ENCODE measurements around the gene FKBP15. TPM values are rescaled to one million over a fixed set of nuclear protein-coding genes. Genes with fewer than 3 reads are reported as not detected.

Gene FKBP15
- total and polyA plus RNA-seq, 2 of the 13 experiments (the other 11 are each of a cell fraction or from before 2014, with no cell fraction given) = 12.3 to 18.6 TPM

GRCh38 chr9:113255438-113255837, 34.4 kb upstream of the FKBP15 start (continued):
- no peak for TF ChIP-seq DMTF1 (CRISPR knock-in tag; IDR thresholded peaks at IDR 0.05)
- no peak for TF ChIP-seq ZSCAN29 (CRISPR knock-in tag; conservative IDR thresholded peaks at IDR 0.05)
- TF ChIP-seq MLX (CRISPR knock-in tag; IDR thresholded peaks at IDR 0.05) = no peak
- TF ChIP-seq DNMT3B (CRISPR knock-in tag; conservative IDR thresholded peaks at IDR 0.05) = no peak
- TF ChIP-seq YY1 (IDR thresholded peaks at IDR 0.05; ENCODE audit: insufficient read depth, insufficient replicate concordance, low read depth, low read length) = no peak
- TF ChIP-seq POLR2AphosphoS5 (IDR thresholded peaks at IDR 0.05; ENCODE audit: low read depth, low read length) = no peak
- TF ChIP-seq NFRKB (IDR thresholded peaks at IDR 0.05) = no peak

GRCh38 chr9:113254991-113255390, 33.9 kb upstream of the FKBP15 start:
- no peaks in the 10 kb centered on the region for H3K27me3 ChIP-seq (ENCODE audit: control insufficient read depth in 1 of 2, insufficient read depth in 2 of 2, low read length in 2 of 2)
- H3K36me3 ChIP-seq (replicated peaks in 1 of 2; ENCODE audit: control insufficient read depth in 1 of 2, insufficient read depth in 2 of 2, low read length in 2 of 2) = peaks cover 23 to 41% of the 10 kb centered on the region in 2 experiments
- in situ Hi-C loops (cut with HindIII; ENCODE audit: extremely low pct_ligation_motif_present, low pct_unique_long_range_greater_than_20kb) = no loop called here
- BruUV-seq (replicated peaks) = no TSS peak
- no peak for FAIRE-seq
- H3K4me3 ChIP-seq (replicated peaks in 1 of 3; ENCODE audit: insufficient read depth in 1 of 3, low read depth in 2 of 3, low read length in 3 of 3) = no peak overlapping the region
- H2AFZ ChIP-seq (ENCODE audit: low read length) = no peak overlapping the region
- H3K79me2 ChIP-seq (ENCODE audit: insufficient read depth, low read length) = peaks cover 18% of the 10 kb centered on the region
- H3K9me3 ChIP-seq (ENCODE audit: low read length) = no peaks in the 10 kb centered on the region
- intact Hi-C loops (cut with micrococcal nuclease; ENCODE audit: unreplicated experiment) = no loop called here
- TF ChIP-seq ZNF558 (CRISPR knock-in tag; IDR thresholded peaks at IDR 0.05; ENCODE audit: borderline replicate concordance) (no peak), ZFP91 (CRISPR knock-in tag; IDR thresholded peaks at IDR 0.05; ENCODE audit: borderline replicate concordance) (no peak), SP4 (CRISPR knock-in tag; IDR thresholded peaks at IDR 0.05) (no peak), BRD4 (CRISPR knock-in tag; IDR thresholded peaks at IDR 0.05) (no peak), ZBTB34 (CRISPR knock-in tag; IDR thresholded peaks at IDR 0.05) (no peak), ZNF569 (CRISPR knock-in tag; IDR thresholded peaks at IDR 0.05; ENCODE audit: borderline replicate concordance) (no peak), CSRNP1 (CRISPR knock-in tag; IDR thresholded peaks at IDR 0.05) (no peak), ZNF549 (CRISPR knock-in tag; IDR thresholded peaks at IDR 0.05) (no peak), NR3C1 (CRISPR knock-in tag; IDR thresholded peaks at IDR 0.05) (no peak), ZNF124 (CRISPR knock-in tag; IDR thresholded peaks at IDR 0.05) (no peak)
- no peak for DNase-seq (ENCODE audit: low spot score)
- ATAC-seq = no peak
- H3K27ac ChIP-seq (ENCODE audit: extremely low read length, insufficient read depth, low read length) = no peak overlapping the region
- H3K9ac ChIP-seq (ENCODE audit: insufficient read depth, low read depth, low read length) = no peak overlapping the region
- no peaks in the 10 kb centered on the region for H3K4me1 ChIP-seq (ENCODE audit: insufficient read depth, low read length)
- CTCF ChIA-PET (ENCODE audit: low intra/inter-chr PET ratio, low total read pairs) = no interaction called here
- 100% methylated on average over 1 of the region's 1 CpG for WGBS (ENCODE audit: low lambda C conversion rate)
- POLR2A ChIA-PET = no interaction called here
- H4K20me1 ChIP-seq (ENCODE audit: insufficient read depth, low read length) = peaks cover 4% of the 10 kb centered on the region; the same call in 1 of the 2 replicates
- H3K4me2 ChIP-seq (ENCODE audit: low read depth, low read length) = no peak overlapping the region

Data from HepG2 (cell line).